Liver (tissue), 3 donors: Measurements from ENCODE around the gene TJP2.

Source experiments
- CTCF ChIP-seq: fragments of 150-350 bp; IDR thresholded peaks from 2 replicates; pipeline ENCODE4 v1.5.1; 2017; ENCODE audit warnings: improper control_type of control experiment, low read depth, low read length; ENCODE audit not compliant: missing input control
- JUND ChIP-seq, 2 donors: IDR thresholded peaks; 2 replicates each; pipeline ENCODE4 v1.6.1; 2016; ENCODE audit warnings: antibody characterized with exemption in 2 of 2
- donor health status: healthy.
- donor health status: healthy.

DNA sequence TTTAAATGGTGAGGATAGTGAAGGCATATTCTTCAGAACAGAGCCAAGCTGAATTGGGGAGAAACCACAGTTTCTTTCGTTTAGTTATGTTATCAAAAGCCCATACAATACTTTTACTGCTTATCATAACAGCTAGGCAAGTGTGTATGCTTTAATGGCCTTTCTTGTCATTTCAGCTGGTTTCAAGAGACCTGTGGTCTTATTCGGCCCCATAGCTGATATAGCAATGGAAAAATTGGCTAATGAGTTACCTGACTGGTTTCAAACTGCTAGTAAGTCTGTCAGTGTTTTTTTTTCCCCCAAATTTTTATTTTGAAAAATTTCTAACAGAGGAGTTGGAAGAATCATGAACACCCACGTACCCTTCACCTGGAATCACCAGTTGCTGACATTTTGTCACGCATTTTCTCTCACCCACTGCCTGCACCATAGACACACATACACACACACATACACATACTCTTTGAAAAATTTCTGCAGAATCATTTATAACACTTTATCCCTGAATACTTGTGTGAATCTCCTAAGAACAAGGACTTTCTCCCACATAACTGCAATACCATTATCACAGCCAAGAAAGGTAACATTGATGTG is 63.7 kb downstream of the TJP2 start:
- TF ChIP-seq CTCF (no peak), JUND (IDR thresholded peaks at IDR 0.05) (no peak)
